Activated CD8-positive, alpha-beta T cell treated with anti-CD3 and anti-CD28 coated beads for 36 hours (primary cell): ENCODE results near the gene SLC2A10. TPM values are rescaled to one million over a fixed set of nuclear protein-coding genes. Genes with fewer than 3 reads are reported as not detected.

Experiments used
- ATAC-seq: fragments of 200-7000 bp; cut with Tn5 transposase; one replicate; pipeline ENCODE4 v1.10.0; 2021; ENCODE audit warnings: mild to moderate bottlenecking, moderate library complexity
- CTCF ChIA-PET: fragments of 350-600 bp; sonication (Branson Sonifier 250); formaldehyde crosslinking; loops from one replicate; lab custom pipeline; 2021; ENCODE audit warnings: antibody characterized with exemption; lab: Charles Lee
- POLR2A ChIA-PET: fragments of 350-600 bp; sonication (Branson Sonifier 250); formaldehyde crosslinking; loops from one replicate; lab custom pipeline; 2021; ENCODE audit warnings: antibody characterized with exemption; lab: Charles Lee
- DNase-seq: peaks from one replicate; pipeline ENCODE4 v3.0.0-alpha.2; 2020
- H3K27ac Mint-ChIP-seq: one replicate; pipeline ENCODE4 v1.8.0; 2021; ENCODE audit warnings: mild to moderate bottlenecking, mixed read lengths
- H3K27me3 Mint-ChIP-seq: one replicate; pipeline ENCODE4 v1.8.0; 2021; ENCODE audit warnings: mixed read lengths
- H3K36me3 Mint-ChIP-seq: one replicate; pipeline ENCODE4 v1.8.0; 2021; ENCODE audit warnings: low read depth, mixed read lengths
- H3K4me1 Mint-ChIP-seq: one replicate; pipeline ENCODE4 v1.8.0; 2021; ENCODE audit warnings: low read depth, mixed read lengths
- H3K4me3 Mint-ChIP-seq: one replicate; pipeline ENCODE4 v1.8.0; 2021; ENCODE audit warnings: mild to moderate bottlenecking, moderate library complexity, mixed read lengths
- H3K9me3 Mint-ChIP-seq: one replicate; pipeline ENCODE4 v1.8.0; 2021; ENCODE audit warnings: mixed read lengths
- CTCF ChIP-seq: fragments of 200-600 bp; IDR thresholded peaks from one replicate; pipeline ENCODE4 v1.8.0; 2022; ENCODE audit warnings: antibody characterized with exemption, mild to moderate bottlenecking
- intact Hi-C: fragments of 100-400 bp; cut with micrococcal nuclease; formaldehyde crosslinking; loops from one replicate; pipeline ENCODE4 v1.10.0; 2022
- total RNA-seq, 2 experiments: library from RNA; stranded (reverse); gene quantifications; one replicate each; pipeline ENCODE4 v1.2.3, GENCODE V29; 2021

SLC2A10 gene
- total RNA-seq, 2 experiments from 2014 or later = not detected

DNA sequence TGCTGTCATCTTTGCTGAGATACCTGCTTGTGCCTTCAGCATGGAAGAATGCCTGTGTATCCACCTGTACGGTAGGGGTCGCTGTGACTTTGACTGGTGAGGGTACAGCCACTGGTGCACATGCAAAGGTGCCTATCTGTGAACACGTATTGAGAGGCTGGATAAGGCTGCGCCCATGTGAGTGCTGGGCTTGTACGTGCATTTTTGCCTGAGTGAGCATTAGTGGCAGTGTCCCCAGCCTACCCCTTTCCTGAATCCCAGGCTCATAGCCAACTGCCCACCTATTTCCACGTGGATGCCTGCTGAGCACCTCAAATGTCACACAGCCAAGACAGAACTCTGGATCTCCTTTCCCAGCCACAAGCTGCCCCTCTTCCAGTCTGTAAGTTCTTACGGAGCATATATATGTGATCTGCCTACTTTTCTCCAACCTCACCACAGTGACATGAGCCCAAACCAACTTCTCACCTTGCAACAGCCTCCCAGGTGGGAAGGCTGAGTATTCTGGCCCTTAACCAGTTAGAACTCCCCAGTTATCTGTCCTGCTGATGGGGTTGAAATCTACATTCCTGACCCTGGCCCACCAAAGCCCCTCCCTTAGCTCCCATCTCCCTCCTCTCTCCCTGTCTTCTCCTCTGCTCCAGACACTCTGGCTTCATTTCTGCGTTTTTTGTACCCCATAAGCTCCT lies 1.1 kb upstream of the SLC2A10 start:
- Mint-ChIP-seq H3K27ac (no peak overlapping the region), H3K36me3 (no peaks in the 10 kb centered on the region), H3K4me3 (no peak overlapping the region), H3K4me1 (peaks cover 11% of the 10 kb centered on the region), H3K27me3 (peaks cover 45% of the 10 kb centered on the region), H3K9me3 (no peaks in the 10 kb centered on the region)
- ATAC-seq = no peak
- POLR2A ChIA-PET = interaction anchor here (0.7 kb wide), 1 partner anchor 14 kb away, joined by 3 read pairs; no protein-coding TSS in a partner anchor
- CTCF ChIA-PET = interaction anchor here (1.5 kb wide), 1 partner anchor 14 kb away, joined by 4 read pairs; no protein-coding TSS in a partner anchor
- intact Hi-C loops = no loop called here
- TF ChIP-seq CTCF = peak; percentile 15
- peak; percentile 28 for DNase-seq

- peaks cover 47% of the 10 kb centered on the region for H3K27me3 Mint-ChIP-seq
- POLR2A ChIA-PET = interaction anchor here (0.7 kb wide), 1 partner anchor 14 kb away, joined by 3 read pairs; no protein-coding TSS in a partner anchor
- H3K27ac Mint-ChIP-seq = no peak overlapping the region
Measured at GRCh38 chr20:46709055-46709458, 392 bp upstream of the SLC2A10 start.

DNA sequence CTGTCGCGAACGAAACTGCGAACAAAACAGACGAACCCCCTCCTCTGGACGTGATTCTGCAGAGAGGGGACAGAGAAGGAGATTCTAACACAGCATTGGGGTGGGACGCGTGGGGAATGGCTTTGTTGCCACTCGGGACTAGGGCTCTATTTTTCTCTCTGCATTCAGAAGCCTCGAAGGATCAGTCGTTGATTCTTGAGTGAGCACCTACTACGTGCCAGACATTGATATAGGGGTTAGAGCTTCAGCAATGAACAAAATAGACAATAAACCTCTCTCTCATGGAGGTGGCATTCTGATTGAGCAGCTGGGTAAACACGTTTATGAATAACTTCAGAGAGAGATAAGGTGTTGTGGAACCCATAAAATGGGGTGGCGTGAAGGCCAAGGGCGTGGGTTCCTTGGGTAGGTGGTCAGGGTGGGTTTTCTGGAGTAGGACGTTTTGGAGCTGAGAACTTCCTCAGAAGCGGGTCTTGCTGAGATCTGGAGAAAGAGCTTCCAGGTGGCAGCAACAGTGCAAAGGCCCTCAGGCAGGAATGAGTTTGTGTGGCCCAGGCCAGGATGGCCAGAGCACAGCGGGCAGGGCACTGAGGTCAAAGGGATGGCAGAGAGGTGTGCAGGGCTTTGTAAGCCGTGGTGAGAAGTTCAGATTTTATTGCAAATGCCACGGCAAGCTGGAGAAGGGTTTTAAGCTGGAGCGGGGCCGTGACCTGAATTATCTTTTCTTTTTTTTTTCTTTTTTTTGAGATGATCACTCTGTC lies 884 bp downstream of the SLC2A10 start:
- CTCF ChIA-PET = no interaction called here
- H3K9me3 Mint-ChIP-seq = no peaks in the 10 kb centered on the region
- intact Hi-C loops = no loop called here
- H3K27ac Mint-ChIP-seq = no peak overlapping the region
- no peak for TF ChIP-seq CTCF
- no peak for DNase-seq
- H3K4me3 Mint-ChIP-seq = peak overlapping the region; percentile 48
- peaks cover 11% of the 10 kb centered on the region for H3K4me1 Mint-ChIP-seq
- ATAC-seq = no peak
- POLR2A ChIA-PET = no interaction called here
- peaks cover 49% of the 10 kb centered on the region for H3K27me3 Mint-ChIP-seq
- no peaks in the 10 kb centered on the region for H3K36me3 Mint-ChIP-seq

More at GRCh38 chr20:46709055-46709458, 392 bp upstream of the SLC2A10 start:
- H3K36me3 Mint-ChIP-seq = no peaks in the 10 kb centered on the region
- no peak for TF ChIP-seq CTCF
- H3K9me3 Mint-ChIP-seq = no peaks in the 10 kb centered on the region
- intact Hi-C loops = no loop called here
- ATAC-seq (no peak), DNase-seq (no peak)
- peak overlapping the region; percentile 42 for H3K4me3 Mint-ChIP-seq
- peaks cover 11% of the 10 kb centered on the region for H3K4me1 Mint-ChIP-seq
- CTCF ChIA-PET = interaction anchor here (1.5 kb wide), 1 partner anchor 14 kb away, joined by 4 read pairs; no protein-coding TSS in a partner anchor

DNA sequence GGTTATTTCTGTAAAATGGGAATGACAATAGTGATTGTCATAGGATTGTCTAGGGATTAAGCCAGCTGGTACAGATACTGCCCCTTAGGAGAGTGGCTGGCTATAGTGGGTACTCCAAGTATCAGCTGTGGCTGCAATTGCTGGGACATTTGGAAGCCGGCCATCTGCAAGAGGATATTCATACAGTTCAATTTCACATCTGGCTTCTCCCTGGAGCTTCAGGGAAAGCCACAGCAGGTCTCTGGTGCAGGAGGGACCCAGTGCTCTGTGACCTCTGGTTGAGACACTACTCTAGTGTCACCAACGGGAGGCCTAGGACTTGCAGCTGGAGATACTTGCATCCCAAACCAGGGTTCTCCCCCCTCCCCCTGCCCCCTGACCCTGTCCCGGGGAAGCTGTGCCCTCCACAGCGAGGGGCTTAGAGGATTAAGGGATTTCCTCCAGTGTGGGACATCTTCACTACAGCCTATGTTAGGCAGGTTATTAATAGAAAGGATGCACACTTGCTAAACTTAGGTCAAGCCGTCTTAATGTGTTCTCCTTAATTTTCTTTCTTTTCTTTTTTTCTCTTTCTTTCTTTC lies 2.7 kb downstream of the SLC2A10 start:
- H3K4me1 Mint-ChIP-seq = peaks cover 11% of the 10 kb centered on the region
- DNase-seq (no peak), ATAC-seq (no peak)
- no peak for TF ChIP-seq CTCF
- H3K27me3 Mint-ChIP-seq = peaks cover 49% of the 10 kb centered on the region
- intact Hi-C loops = no loop called here
- H3K9me3 Mint-ChIP-seq = no peaks in the 10 kb centered on the region
- ChIA-PET CTCF (interaction anchor here (0.5 kb wide), 1 partner anchor 8 kb away, joined by 3 read pairs; no protein-coding TSS in a partner anchor), POLR2A (no interaction called here)
- H3K4me3 Mint-ChIP-seq = no peak overlapping the region
- H3K27ac Mint-ChIP-seq = no peak overlapping the region
- H3K36me3 Mint-ChIP-seq = no peaks in the 10 kb centered on the region
